ENCODE measurements around the gene LEPROT. TPM values are rescaled to one million over a fixed set of nuclear protein-coding genes. Genes with fewer than 3 reads are reported as not detected.

Gene LEPROT
- total RNA-seq, 1 donor from 2014 or later: 158 TPM

GRCh38 chr1:65409314-65409713 is 11.2 kb upstream of the LEPROT start:
- Mint-ChIP-seq H3K4me1 (ENCODE audit: unreplicated experiment) (peaks cover 12% of the 10 kb centered on the region), H3K27me3 (ENCODE audit: unreplicated experiment) (no peaks in the 10 kb centered on the region), H3K9me3 (ENCODE audit: unreplicated experiment) (no peaks in the 10 kb centered on the region)

GRCh38 chr1:65409816-65410326 is 10.6 kb upstream of the LEPROT start:
- Mint-ChIP-seq H3K4me1 (ENCODE audit: unreplicated experiment) (peaks cover 12% of the 10 kb centered on the region), H3K27ac (ENCODE audit: unreplicated experiment) (peak overlapping the region; percentile 13), H3K4me3 (ENCODE audit: unreplicated experiment) (no peak overlapping the region), H3K9me3 (ENCODE audit: unreplicated experiment) (no peaks in the 10 kb centered on the region), H3K27me3 (ENCODE audit: unreplicated experiment) (no peaks in the 10 kb centered on the region), H3K36me3 (ENCODE audit: unreplicated experiment) (peaks cover 75% of the 10 kb centered on the region)
- no peak for DNase-seq (ENCODE audit: extremely low spot score, unreplicated experiment)
- no peak for TF ChIP-seq CTCF (IDR thresholded peaks at IDR 0.05)

More at GRCh38 chr1:65409314-65409713, 11.2 kb upstream of the LEPROT start:
- no peak for TF ChIP-seq CTCF (IDR thresholded peaks at IDR 0.05)
- Mint-ChIP-seq H3K36me3 (ENCODE audit: unreplicated experiment) (peaks cover 75% of the 10 kb centered on the region), H3K27ac (ENCODE audit: unreplicated experiment) (peak overlapping the region; percentile 13), H3K4me3 (ENCODE audit: unreplicated experiment) (no peak overlapping the region)
- no peak for DNase-seq (ENCODE audit: extremely low spot score, unreplicated experiment)

GRCh38 chr1:65412256-65412983 is 8.0 kb upstream of the LEPROT start:
- H3K9me3 Mint-ChIP-seq (ENCODE audit: unreplicated experiment): no peaks in the 10 kb centered on the region
- H3K27me3 Mint-ChIP-seq (ENCODE audit: unreplicated experiment): no peaks in the 10 kb centered on the region
- peaks cover 59% of the 10 kb centered on the region for H3K36me3 Mint-ChIP-seq (ENCODE audit: unreplicated experiment)
- no peak overlapping the region for H3K4me3 Mint-ChIP-seq (ENCODE audit: unreplicated experiment)
- TF ChIP-seq CTCF (IDR thresholded peaks at IDR 0.05): no peak
- H3K27ac Mint-ChIP-seq (ENCODE audit: unreplicated experiment): no peak overlapping the region
- H3K4me1 Mint-ChIP-seq (ENCODE audit: unreplicated experiment): peaks cover 17% of the 10 kb centered on the region
- DNase-seq (ENCODE audit: extremely low spot score, unreplicated experiment): no peak

GRCh38 chr1:65412984-65413375 is 7.5 kb upstream of the LEPROT start:
- Mint-ChIP-seq H3K4me3 (ENCODE audit: unreplicated experiment) (no peak overlapping the region), H3K27me3 (ENCODE audit: unreplicated experiment) (no peaks in the 10 kb centered on the region), H3K36me3 (ENCODE audit: unreplicated experiment) (peaks cover 54% of the 10 kb centered on the region), H3K27ac (ENCODE audit: unreplicated experiment) (no peak overlapping the region), H3K9me3 (ENCODE audit: unreplicated experiment) (no peaks in the 10 kb centered on the region), H3K4me1 (ENCODE audit: unreplicated experiment) (peaks cover 23% of the 10 kb centered on the region)
- no peak for DNase-seq (ENCODE audit: extremely low spot score, unreplicated experiment)
- TF ChIP-seq CTCF (IDR thresholded peaks at IDR 0.05): no peak

GRCh38 chr1:65414538-65414937 is 5.9 kb upstream of the LEPROT start:
- Mint-ChIP-seq H3K4me1 (ENCODE audit: unreplicated experiment) (peaks cover 27% of the 10 kb centered on the region), H3K36me3 (ENCODE audit: unreplicated experiment) (peaks cover 43% of the 10 kb centered on the region), H3K27ac (ENCODE audit: unreplicated experiment) (no peak overlapping the region), H3K4me3 (ENCODE audit: unreplicated experiment) (no peak overlapping the region), H3K27me3 (ENCODE audit: unreplicated experiment) (no peaks in the 10 kb centered on the region), H3K9me3 (ENCODE audit: unreplicated experiment) (no peaks in the 10 kb centered on the region)
- DNase-seq (ENCODE audit: extremely low spot score, unreplicated experiment): no peak
- no peak for TF ChIP-seq CTCF (IDR thresholded peaks at IDR 0.05)

All from osteocyte (in vitro differentiated cells).